Stimulated activated effector memory CD8-positive, alpha-beta T cell treated with anti-CD3 and anti-CD28 coated beads, Interleukin-12 subunit alpha, Interleukin-12 subunit beta, amount 100 ng/mL, for 72 hours (primary cell): ENCODE measurements around the gene PLEKHA6.
"Not testable (repeated sequence)": the region's sequence is repeated elsewhere in the genome, so short reads cannot be mapped to it uniquely, and the experiment has no call there.

ENCODE experiments used
- ATAC-seq: fragments of 150-1000 bp; cut with Tn5 transposase; 2 replicates; pipeline ENCODE4 v1.10.0; 2021
- DNase-seq, 2 donors: peaks; one replicate each; pipeline ENCODE4 v3.0.0; 2021 to 2022; ENCODE audit warnings: low spot score in 2 of 2
- H3K27ac Mint-ChIP-seq: one replicate; pipeline ENCODE4 v1.8.0; 2022; ENCODE audit warnings: mild to moderate bottlenecking, mixed read lengths
- H3K36me3 Mint-ChIP-seq: one replicate; pipeline ENCODE4 v1.8.0; 2022; ENCODE audit warnings: mild to moderate bottlenecking, mixed read lengths
- H3K4me1 Mint-ChIP-seq: one replicate; pipeline ENCODE4 v1.8.0; 2022; ENCODE audit warnings: mixed read lengths
- H3K4me3 Mint-ChIP-seq: one replicate; pipeline ENCODE4 v1.8.0; 2022; ENCODE audit warnings: mild to moderate bottlenecking, mixed read lengths
- H3K9me3 Mint-ChIP-seq: one replicate; pipeline ENCODE4 v1.8.0; 2022; ENCODE audit warnings: mixed read lengths

The PLEKHA6 gene

DNA sequence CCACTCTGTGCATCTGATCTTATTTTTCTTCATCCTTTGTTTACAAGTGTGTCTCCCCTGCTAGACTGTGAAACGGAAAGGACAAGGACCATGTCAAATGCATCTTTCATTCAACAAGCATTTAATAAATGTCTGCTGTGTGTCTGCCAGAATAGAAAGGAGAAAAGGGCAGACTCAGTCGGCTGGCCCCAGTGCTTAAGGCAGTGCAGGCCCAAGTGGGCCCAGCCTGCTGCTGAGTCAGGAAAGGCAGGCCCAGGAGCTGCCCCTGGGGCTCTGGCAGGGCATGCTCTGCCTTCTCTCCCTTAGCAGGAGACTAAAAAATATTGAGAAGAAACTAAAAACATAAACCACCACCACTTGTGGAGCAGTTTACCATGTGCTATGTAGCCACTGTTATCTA is 38.1 kb downstream of the PLEKHA6 start:
- peak overlapping the region; percentile 40 for H3K27ac Mint-ChIP-seq

DNA sequence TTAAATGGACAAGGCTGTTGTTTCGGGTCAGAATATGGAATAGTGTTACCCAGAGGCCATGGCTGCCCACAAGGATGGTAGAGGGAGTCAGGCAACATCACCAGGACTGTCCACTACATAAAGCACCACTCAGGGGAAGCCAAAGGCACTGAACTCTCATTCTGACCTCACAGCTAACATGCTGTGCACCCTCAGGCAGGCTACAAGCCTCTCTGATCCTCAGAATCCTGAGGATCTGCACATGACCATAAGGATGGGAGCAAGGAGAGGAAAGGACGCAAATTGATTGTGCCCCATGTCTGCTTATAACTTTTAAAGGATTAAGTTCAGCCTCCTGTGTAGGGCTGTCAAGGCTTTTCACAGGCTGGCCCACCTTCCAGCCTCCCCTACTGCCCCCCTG is 38.7 kb downstream of the PLEKHA6 start:
- Mint-ChIP-seq H3K36me3 (no peaks in the 10 kb centered on the region), H3K9me3 (no peaks in the 10 kb centered on the region), H3K4me3 (no peak overlapping the region), H3K4me1 (peaks cover 58% of the 10 kb centered on the region), H3K27ac (peak overlapping the region; percentile 40)
- DNase-seq (no peak), ATAC-seq (no peak)

More for the DNA sequence above, 38.1 kb downstream of the PLEKHA6 start:
- no peak for ATAC-seq
- H3K36me3 Mint-ChIP-seq, result no peaks in the 10 kb centered on the region
- no peak for DNase-seq
- no peaks in the 10 kb centered on the region for H3K9me3 Mint-ChIP-seq
- H3K4me3 Mint-ChIP-seq, result no peak overlapping the region
- peaks cover 57% of the 10 kb centered on the region for H3K4me1 Mint-ChIP-seq

DNA sequence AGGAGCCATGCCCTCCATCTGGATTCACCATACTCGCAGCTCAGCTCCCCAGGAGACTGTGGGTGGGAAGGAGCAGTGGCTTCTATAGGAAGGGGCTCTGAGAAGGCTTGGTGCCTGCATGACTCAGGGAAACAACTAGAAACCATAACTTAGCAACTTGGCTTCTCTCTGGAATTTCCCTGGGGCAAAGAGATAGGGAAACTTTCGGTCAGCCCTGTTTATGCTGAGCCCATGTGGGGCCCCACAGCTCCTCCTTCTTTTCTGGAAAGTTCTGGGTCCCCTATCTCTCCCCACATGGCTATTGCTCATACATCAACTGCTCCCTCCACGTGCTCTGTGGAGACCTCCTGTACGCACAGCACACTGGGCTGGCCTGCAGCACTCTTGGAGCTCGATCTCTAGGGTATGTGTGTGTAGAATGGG is 39.3 kb downstream of the PLEKHA6 start:
- H3K4me3 Mint-ChIP-seq, result no peak overlapping the region
- ATAC-seq (peak; percentile 16), DNase-seq (no peak)
- H3K9me3 Mint-ChIP-seq, result no peaks in the 10 kb centered on the region
- H3K4me1 Mint-ChIP-seq, result peaks cover 65% of the 10 kb centered on the region
- peak overlapping the region; percentile 41 for H3K27ac Mint-ChIP-seq
- no peaks in the 10 kb centered on the region for H3K36me3 Mint-ChIP-seq

DNA sequence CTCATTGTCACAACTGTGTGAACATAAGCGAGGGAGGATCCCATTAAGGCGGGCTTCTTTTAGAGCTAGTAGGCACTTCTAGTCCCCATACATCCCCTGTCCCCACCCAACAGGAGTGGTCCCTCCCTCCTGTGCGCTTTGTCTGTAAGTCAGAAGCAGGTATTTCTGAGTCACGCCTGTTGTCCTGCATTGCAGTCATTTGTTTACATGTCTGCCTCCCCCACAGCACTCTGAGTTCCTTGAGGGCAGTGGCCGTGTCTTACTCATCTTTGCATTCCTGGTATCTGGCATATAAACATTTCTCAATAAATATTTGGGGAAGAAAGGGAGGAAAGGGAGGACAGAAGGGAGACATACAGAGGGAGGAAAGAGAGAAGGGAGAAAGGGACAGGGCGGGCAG is 40.3 kb downstream of the PLEKHA6 start:
- ATAC-seq (peak; percentile 19), DNase-seq (no peak)
- Mint-ChIP-seq H3K36me3 (no peaks in the 10 kb centered on the region), H3K9me3 (no peaks in the 10 kb centered on the region), H3K4me1 (peaks cover 60% of the 10 kb centered on the region), H3K27ac (peak overlapping the region; percentile 41), H3K4me3 (peak overlapping the region; percentile 16)

DNA sequence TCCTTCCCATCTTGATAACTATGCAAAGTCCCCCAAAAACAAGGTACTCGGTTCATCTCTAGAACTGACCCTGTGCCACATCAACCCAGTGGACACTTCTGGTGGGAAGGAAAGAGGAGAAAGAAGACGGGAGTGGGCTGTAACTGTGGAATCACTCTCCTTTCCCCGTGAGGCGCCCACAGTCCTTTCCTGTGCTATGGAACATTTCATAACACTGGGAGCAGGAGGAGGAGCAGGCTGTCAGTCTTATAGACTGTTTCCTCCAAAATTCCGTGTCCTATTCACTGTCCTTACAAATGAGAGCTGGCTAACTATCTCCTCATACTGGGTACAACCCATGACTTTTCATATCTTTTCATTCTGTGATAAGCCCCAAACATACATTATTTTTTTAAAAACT is 40.7 kb downstream of the PLEKHA6 start:
- Mint-ChIP-seq H3K9me3 (no peaks in the 10 kb centered on the region), H3K4me3 (peak overlapping the region; percentile 16), H3K36me3 (no peaks in the 10 kb centered on the region), H3K27ac (peak overlapping the region; percentile 41), H3K4me1 (peaks cover 56% of the 10 kb centered on the region)
- ATAC-seq, result no peak
- DNase-seq, result no peak

DNA sequence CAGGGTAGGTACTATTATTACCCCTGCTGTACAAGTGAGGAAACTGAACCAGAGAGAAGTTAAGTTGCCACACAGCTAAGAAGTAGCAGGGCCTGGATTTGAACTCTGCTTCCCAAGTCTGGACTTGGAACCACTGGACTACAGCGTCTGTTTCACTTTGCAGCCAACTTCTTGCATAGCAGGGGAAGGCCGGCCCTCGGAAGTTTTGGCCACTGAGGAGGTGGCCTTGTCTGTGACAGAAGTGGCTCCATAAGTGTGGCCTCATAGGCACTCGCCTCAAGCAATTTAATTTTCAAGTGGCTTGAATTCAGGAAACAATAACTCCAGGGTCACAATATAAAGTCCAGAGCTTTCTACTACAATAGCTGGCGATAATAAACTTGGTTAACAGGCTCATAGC is 41.4 kb downstream of the PLEKHA6 start:
- DNase-seq (no peak), ATAC-seq (no peak)
- Mint-ChIP-seq H3K9me3 (no peaks in the 10 kb centered on the region), H3K27ac (no peak overlapping the region), H3K4me3 (no peak overlapping the region), H3K4me1 (peaks cover 49% of the 10 kb centered on the region), H3K36me3 (no peaks in the 10 kb centered on the region)

DNA sequence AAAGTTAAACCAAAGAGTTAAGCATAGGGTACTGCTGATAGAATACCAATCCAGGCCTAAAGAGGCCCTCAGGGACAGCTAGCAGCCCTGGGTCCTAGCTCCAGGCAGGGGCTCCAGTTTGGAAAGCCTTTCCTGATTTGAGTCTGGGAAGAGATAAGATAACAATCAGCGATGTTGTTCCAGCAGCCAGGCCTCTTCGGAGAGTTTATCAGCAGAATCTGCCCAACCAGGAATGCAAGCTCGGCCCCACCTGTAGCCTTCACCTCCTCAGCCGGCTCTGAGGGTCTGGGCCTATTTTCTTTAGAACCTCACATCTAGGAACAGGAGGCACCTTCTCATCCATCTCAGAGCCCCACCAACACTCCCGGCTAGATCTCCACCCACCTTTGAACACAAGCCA is 42.6 kb downstream of the PLEKHA6 start:
- H3K36me3 Mint-ChIP-seq, result no peaks in the 10 kb centered on the region

DNA sequence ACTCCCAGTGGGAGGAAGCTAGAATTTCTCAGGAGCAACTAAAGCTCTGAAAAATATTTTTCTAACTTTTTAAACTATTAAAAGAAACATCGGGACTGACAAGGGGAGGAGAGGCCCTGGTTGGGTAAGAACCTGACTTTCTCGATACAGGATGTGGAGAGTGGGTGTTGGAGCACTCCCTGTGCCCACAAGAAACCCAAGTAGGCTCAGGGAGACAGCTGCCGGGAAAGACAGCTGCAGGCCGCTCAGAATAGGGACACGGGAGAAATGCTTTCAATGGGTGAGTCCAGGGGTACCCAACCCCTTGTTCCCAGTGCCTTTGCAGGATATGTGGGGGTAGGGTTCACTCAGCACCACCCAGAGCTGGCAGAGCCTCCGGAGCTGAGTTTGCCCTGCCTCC is 43.6 kb downstream of the PLEKHA6 start:
- ATAC-seq (no peak), DNase-seq (no peak)
- peak overlapping the region; percentile 79 for H3K27ac Mint-ChIP-seq
- peaks cover 32% of the 10 kb centered on the region for H3K4me1 Mint-ChIP-seq
- H3K36me3 Mint-ChIP-seq, result no peaks in the 10 kb centered on the region
- H3K4me3 Mint-ChIP-seq, result no peak overlapping the region
- H3K9me3 Mint-ChIP-seq, result no peaks in the 10 kb centered on the region

More for the DNA sequence above, 42.6 kb downstream of the PLEKHA6 start:
- H3K27ac Mint-ChIP-seq, result no peak overlapping the region
- H3K9me3 Mint-ChIP-seq, result no peaks in the 10 kb centered on the region
- ATAC-seq, result no peak
- DNase-seq, result no peak
- no peak overlapping the region for H3K4me3 Mint-ChIP-seq
- H3K4me1 Mint-ChIP-seq, result peaks cover 39% of the 10 kb centered on the region

DNA sequence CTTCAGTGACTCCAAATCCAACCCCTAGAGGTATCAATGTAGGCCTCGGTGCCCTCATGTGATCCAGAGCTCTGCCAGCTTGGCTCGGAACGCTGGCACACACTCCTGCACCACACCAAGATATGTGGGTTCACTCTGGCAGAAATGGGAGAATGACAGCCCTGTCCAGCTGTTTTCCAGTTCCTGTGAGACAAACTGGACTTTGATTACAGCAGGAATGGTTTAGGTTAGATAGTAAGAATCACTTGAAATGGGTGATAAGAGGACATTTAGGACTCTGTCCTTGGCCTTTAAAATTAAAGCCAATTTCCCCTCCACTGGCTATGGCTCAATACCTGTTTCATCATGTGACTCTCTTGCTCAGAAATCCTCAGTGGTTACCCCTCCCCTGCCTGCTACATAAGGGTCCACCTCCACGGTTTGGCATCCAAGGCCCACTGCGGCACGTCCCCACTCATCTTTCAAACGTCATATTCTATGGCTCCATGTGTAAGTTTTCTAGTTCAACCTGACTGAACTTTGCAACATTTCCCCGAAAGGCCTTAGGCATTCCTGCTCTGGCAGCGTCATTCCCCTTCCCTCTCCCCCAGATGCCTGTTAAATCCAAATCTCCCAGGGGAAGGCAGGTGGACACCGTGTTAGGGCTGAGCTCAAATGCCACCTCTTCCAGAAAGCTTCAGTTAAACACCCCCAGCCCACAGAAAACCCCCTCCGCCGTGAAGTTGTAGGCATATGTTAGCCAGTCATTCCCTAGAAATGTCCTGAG is 44.7 kb downstream of the PLEKHA6 start:
- Mint-ChIP-seq H3K27ac (peak overlapping the region; percentile 79), H3K9me3 (no peaks in the 10 kb centered on the region)
- no peak for DNase-seq

DNA sequence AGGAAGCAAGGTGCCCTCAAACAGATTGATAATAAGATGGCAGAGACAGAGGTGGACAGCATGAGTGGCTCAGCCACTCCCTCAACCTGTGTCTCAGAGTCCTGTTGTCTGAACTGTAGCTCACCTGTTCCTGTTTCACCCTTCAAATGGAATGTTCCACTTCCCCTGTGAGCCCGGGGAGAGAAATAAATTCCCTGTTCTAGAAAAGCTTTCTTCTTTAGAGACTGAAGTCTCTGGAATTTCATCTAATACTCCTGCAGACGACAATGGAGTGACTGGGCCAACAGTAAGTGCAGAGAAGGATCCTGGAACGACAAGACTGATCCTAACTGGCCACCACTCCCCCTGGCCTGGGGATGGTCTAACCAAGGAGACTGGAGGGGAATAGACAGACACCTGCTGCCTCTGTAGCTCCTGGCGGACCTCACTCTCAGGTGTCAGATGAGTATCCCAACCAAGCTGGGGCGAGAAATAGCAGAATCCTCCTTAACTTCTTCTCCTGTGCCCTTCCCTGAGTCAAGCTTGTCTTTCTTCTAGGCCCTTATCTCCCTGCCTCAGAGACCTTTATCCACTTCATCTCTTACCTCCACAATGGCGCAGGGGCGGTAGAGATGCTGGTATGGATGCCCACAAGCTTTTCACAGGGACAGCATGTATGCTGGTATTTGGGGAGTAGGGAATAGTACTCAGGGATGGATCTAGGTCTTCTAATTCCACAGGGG is 45.4 kb downstream of the PLEKHA6 start:
- ATAC-seq (peak; percentile 21), DNase-seq (no peak)
- peak overlapping the region; percentile 24 for H3K27ac Mint-ChIP-seq
- H3K4me1 Mint-ChIP-seq, result peaks cover 15% of the 10 kb centered on the region
- no peaks in the 10 kb centered on the region for H3K9me3 Mint-ChIP-seq
- no peak overlapping the region for H3K4me3 Mint-ChIP-seq
- no peaks in the 10 kb centered on the region for H3K36me3 Mint-ChIP-seq

More for the DNA sequence above, 44.7 kb downstream of the PLEKHA6 start:
- no peaks in the 10 kb centered on the region for H3K36me3 Mint-ChIP-seq
- peaks cover 22% of the 10 kb centered on the region for H3K4me1 Mint-ChIP-seq
- ATAC-seq, result no peak
- no peak overlapping the region for H3K4me3 Mint-ChIP-seq

DNA sequence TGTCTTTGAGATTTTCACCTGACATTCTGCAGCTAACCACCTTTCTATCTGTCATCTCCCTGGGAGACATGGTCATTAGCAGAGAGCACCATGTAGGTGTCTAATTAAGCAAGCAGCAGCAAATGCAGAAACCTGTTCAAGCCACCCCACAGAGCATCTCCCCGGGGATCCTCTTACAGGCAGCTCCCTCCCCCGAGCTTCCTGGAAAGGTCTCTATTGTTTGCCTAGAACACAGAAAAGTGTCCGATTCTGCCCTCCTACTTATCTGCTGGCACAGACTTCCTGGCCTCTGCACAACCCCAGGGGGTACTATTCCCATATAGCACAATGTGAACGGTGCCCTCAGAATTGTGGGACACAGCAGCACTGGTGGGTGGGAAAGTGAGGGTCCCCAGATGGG is 46.1 kb downstream of the PLEKHA6 start:
- no peaks in the 10 kb centered on the region for H3K9me3 Mint-ChIP-seq
- no peaks in the 10 kb centered on the region for H3K36me3 Mint-ChIP-seq
- peaks cover 8% of the 10 kb centered on the region for H3K4me1 Mint-ChIP-seq
- peak; percentile 8 for ATAC-seq
- no peak overlapping the region for H3K4me3 Mint-ChIP-seq
- DNase-seq, result no peak
- H3K27ac Mint-ChIP-seq, result peak overlapping the region; percentile 24

DNA sequence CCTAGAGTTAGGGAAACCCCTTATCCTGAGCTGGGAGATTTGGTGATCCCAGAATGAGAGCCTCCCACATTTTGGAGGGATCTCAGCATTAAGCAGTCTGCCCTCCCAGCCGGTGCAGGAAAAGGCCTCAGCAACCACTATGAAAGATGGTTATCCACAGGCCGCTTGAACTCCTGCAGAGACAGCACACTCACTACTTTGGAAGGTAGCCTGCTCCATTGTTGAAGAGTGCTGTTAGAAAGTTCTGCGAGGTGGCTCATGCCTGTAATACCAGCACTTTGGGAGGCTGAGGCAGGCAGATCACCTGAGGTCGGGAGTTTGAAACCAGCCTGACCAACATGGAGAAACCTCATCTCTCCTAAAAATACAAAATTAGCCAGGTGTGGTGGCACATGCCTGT is 48.8 kb downstream of the PLEKHA6 start:
- not testable (repeated sequence) for H3K27ac Mint-ChIP-seq, DNase-seq, H3K4me1 Mint-ChIP-seq, H3K36me3 Mint-ChIP-seq, ATAC-seq, H3K9me3 Mint-ChIP-seq, H3K4me3 Mint-ChIP-seq

DNA sequence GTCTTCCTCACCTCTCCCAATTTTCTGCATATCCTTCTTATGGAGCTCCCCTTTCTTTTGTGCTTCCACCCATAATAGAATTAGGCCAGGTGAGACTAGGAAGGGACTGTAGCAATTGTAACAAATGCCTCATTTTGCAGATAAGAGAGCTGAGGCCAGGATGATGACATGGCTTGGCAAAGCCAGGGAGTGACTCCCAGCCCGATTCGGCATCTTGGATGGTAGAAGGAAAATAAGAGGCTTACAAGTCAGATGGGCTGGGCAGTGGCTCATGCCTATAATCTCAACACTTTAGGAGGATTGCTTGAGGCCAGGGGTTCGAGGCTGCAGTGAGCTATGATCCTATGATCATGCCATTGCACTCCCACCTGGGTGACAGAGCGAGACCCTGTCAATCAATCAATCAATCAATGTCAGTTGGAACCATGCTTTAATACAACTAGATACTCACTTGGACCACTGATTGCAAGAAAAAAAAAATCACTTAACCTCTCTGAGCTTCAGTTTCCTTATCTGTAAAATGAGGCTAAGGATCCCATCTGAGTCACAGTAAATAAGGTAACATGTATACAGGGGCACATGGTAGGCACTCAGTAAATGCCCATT is 51.6 kb downstream of the PLEKHA6 start:
- Mint-ChIP-seq H3K4me3 (no peak overlapping the region), H3K36me3 (no peaks in the 10 kb centered on the region), H3K4me1 (no peaks in the 10 kb centered on the region), H3K27ac (no peak overlapping the region), H3K9me3 (no peaks in the 10 kb centered on the region)
- ATAC-seq (no peak), DNase-seq (no peak)

DNA sequence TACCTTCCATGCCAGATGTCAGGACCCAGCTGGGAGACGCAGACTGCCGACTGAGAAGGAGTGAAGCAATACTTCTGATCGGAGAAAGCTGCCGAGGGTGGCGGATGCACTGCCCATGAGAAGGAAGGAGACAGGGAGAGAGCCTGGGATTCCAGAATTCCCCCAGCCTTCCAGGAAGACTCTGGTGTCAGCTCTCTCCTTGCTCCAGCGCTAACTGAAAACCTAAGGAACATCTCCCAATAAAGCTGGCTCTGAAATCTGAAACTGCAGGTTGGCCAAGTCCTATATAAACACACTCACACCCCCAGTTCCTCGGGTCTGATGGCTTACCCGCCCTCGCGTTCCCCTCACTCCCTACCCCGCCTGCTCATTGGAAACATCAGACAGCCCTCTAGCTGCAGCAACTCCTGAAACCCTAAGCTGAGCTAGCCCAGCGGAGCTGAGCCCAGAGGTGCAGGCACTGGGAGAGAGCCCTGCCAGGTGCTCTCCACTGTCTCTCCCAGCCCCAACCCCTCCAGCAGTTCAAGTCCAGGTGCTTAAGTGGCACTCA is 52.3 kb downstream of the PLEKHA6 start:
- ATAC-seq, result no peak
- H3K4me1 Mint-ChIP-seq, result no peaks in the 10 kb centered on the region
- DNase-seq, result no peak
- H3K27ac Mint-ChIP-seq, result no peak overlapping the region
- no peaks in the 10 kb centered on the region for H3K36me3 Mint-ChIP-seq
- no peak overlapping the region for H3K4me3 Mint-ChIP-seq
- H3K9me3 Mint-ChIP-seq, result no peaks in the 10 kb centered on the region

DNA sequence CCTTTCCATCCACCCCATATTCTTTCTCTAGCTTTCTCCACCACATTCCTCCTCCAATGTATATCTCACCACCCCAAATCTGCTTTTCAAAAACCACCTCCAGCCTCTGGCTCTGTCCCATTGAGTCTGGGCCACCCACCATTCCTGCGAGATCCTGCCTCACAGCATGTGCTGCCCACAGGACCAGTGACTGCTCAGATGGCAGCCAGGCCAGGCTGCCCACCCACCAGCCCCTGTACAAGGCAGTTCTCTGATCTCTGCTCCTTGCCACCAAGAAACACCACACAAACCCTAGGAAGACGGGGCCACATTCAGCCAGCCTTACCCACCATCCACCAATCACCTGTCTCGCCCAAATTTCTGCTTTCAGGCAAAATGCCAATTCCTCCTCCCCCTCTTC is 53.7 kb downstream of the PLEKHA6 start:
- DNase-seq, result no peak
- Mint-ChIP-seq H3K36me3 (no peaks in the 10 kb centered on the region), H3K27ac (no peak overlapping the region), H3K9me3 (no peaks in the 10 kb centered on the region), H3K4me3 (no peak overlapping the region), H3K4me1 (no peaks in the 10 kb centered on the region)
- ATAC-seq, result no peak
